ENCODE data around the gene CTU2.

GRCh38 chr16:88661468-88661867 lies 44.8 kb upstream of the CTU2 start:
- no peak for TF ChIP-seq POLR2AphosphoS5 (IDR thresholded peaks at IDR 0.05)
- TF ChIP-seq, protein P1, sequence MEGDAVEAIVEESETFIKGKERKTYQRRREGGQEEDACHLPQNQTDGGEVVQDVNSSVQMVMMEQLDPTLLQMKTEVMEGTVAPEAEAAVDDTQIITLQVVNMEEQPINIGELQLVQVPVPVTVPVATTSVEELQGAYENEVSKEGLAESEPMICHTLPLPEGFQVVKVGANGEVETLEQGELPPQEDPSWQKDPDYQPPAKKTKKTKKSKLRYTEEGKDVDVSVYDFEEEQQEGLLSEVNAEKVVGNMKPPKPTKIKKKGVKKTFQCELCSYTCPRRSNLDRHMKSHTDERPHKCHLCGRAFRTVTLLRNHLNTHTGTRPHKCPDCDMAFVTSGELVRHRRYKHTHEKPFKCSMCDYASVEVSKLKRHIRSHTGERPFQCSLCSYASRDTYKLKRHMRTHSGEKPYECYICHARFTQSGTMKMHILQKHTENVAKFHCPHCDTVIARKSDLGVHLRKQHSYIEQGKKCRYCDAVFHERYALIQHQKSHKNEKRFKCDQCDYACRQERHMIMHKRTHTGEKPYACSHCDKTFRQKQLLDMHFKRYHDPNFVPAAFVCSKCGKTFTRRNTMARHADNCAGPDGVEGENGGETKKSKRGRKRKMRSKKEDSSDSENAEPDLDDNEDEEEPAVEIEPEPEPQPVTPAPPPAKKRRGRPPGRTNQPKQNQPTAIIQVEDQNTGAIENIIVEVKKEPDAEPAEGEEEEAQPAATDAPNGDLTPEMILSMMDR (IDR thresholded peaks at IDR 0.05; ENCODE audit: poor library complexity, severe bottlenecking): no peak
- no peak for TF ChIP-seq EP300 (conservative IDR thresholded peaks at IDR 0.05; ENCODE audit: poor library complexity, severe bottlenecking)
- no peak for TF ChIP-seq EZH2 (IDR thresholded peaks at IDR 0.05; ENCODE audit: borderline replicate concordance, insufficient read depth, low read length, poor library complexity, severe bottlenecking)
- TF ChIP-seq, protein P2, sequence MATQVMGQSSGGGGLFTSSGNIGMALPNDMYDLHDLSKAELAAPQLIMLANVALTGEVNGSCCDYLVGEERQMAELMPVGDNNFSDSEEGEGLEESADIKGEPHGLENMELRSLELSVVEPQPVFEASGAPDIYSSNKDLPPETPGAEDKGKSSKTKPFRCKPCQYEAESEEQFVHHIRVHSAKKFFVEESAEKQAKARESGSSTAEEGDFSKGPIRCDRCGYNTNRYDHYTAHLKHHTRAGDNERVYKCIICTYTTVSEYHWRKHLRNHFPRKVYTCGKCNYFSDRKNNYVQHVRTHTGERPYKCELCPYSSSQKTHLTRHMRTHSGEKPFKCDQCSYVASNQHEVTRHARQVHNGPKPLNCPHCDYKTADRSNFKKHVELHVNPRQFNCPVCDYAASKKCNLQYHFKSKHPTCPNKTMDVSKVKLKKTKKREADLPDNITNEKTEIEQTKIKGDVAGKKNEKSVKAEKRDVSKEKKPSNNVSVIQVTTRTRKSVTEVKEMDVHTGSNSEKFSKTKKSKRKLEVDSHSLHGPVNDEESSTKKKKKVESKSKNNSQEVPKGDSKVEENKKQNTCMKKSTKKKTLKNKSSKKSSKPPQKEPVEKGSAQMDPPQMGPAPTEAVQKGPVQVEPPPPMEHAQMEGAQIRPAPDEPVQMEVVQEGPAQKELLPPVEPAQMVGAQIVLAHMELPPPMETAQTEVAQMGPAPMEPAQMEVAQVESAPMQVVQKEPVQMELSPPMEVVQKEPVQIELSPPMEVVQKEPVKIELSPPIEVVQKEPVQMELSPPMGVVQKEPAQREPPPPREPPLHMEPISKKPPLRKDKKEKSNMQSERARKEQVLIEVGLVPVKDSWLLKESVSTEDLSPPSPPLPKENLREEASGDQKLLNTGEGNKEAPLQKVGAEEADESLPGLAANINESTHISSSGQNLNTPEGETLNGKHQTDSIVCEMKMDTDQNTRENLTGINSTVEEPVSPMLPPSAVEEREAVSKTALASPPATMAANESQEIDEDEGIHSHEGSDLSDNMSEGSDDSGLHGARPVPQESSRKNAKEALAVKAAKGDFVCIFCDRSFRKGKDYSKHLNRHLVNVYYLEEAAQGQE (IDR thresholded peaks at IDR 0.05; ENCODE audit: borderline replicate concordance): no peak
- TF ChIP-seq SMC3 (conservative IDR thresholded peaks at IDR 0.05; ENCODE audit: poor library complexity): no peak
- no peak for TF ChIP-seq MXI1 (conservative IDR thresholded peaks at IDR 0.05; ENCODE audit: poor library complexity, severe bottlenecking)

All from neural cell (in vitro differentiated cells).